OCI-LY3 (cell line): Measurements from ENCODE around the gene GDF11.

Experiments
- H2AFZ ChIP-seq: fragments of 200-600, 300-600 bp; shearing (Covaris generic); 2 replicates; pipeline ENCODE4 v1.6.0; 2014; ENCODE audit warnings: antibody characterized with exemption, low read depth, low read length
- H3K27ac ChIP-seq: fragments of 200-600, 300-600 bp; sonication (generic); 2 replicates; pipeline ENCODE4 v1.5.1; 2014; ENCODE audit warnings: mild to moderate bottlenecking, low read length, moderate library complexity, mixed read lengths
- H3K27me3 ChIP-seq: fragments of 200-600, 300-600 bp; sonication (generic); 2 replicates; pipeline ENCODE4 v1.6.1; 2014; ENCODE audit warnings: low read depth, low read length, mixed read lengths
- H3K36me3 ChIP-seq: fragments of 200-600, 300-600 bp; sonication (generic); replicated peaks from 2 replicates; pipeline ENCODE3; 2014; ENCODE audit warnings: low read depth, low read length, mixed read lengths
- H3K4me1 ChIP-seq: fragments of 300-600, 200-600 bp; sonication (generic); 2 replicates; pipeline ENCODE4 v1.6.1; 2014; ENCODE audit warnings: low read length, mixed read lengths
- H3K4me2 ChIP-seq: fragments of 200-600, 300-600 bp; sonication (generic); 2 replicates; pipeline ENCODE4 v1.6.1; 2014; ENCODE audit warnings: low read length, mixed read lengths
- H3K4me3 ChIP-seq: fragments of 300-600, 200-600 bp; sonication (generic); 2 replicates; pipeline ENCODE4 v1.5.1; 2014; ENCODE audit warnings: antibody characterized with exemption, mild to moderate bottlenecking, low read length, moderate library complexity
- H3K79me2 ChIP-seq: fragments of 300-600, 200-600 bp; shearing (Covaris generic); 2 replicates; pipeline ENCODE4 v1.6.1; 2014; ENCODE audit warnings: mild to moderate bottlenecking, low read length, mixed read lengths
- H3K9ac ChIP-seq: fragments of 300-600, 200-600 bp; shearing (Covaris generic); 2 replicates; pipeline ENCODE4 v1.6.0; 2014; ENCODE audit warnings: mild to moderate bottlenecking, low read length, moderate library complexity
- H3K9me3 ChIP-seq: fragments of 200-600, 300-600 bp; shearing (Covaris generic); 2 replicates; pipeline ENCODE4 v1.6.1; 2014; ENCODE audit warnings: low read length, mixed read lengths; ENCODE audit not compliant: insufficient read depth
- H4K20me1 ChIP-seq: fragments of 200-600, 300-600 bp; sonication (generic); 2 replicates; pipeline ENCODE4 v1.6.1; 2016; ENCODE audit warnings: low read length, mixed read lengths; ENCODE audit not compliant: insufficient read depth
- CTCF ChIP-seq: fragments of 200-600, 300-600 bp; sonication (generic); IDR thresholded peaks from 2 replicates; pipeline ENCODE4 v1.5.1; 2014; ENCODE audit warnings: antibody characterized with exemption, low read length, low read depth
- EZH2phosphoT487 ChIP-seq: fragments of 200-600 bp; shearing (Covaris generic); IDR thresholded peaks from 2 replicates; pipeline ENCODE4 v1.6.1; 2018; ENCODE audit warnings: antibody characterized with exemption, mixed run types, low read depth

GDF11 gene

GRCh38 chr12:55715833-55716581 lies 26.9 kb upstream of the GDF11 start, which contains the start of gene BLOC1S1:
Gene BLOC1S1, plus strand, starts transcription at chr12:55716046. Its CDS starts 6 bp downstream, at chr12:55716052.
- no peaks in the 10 kb centered on the region for H4K20me1 ChIP-seq
- TF ChIP-seq CTCF (no peak), EZH2phosphoT487 (no peak)
- peak within 1 kb of the TSS; percentile 74 for H3K27ac ChIP-seq
- peaks cover 7% of the 10 kb centered on the region; the same call in 1 of the 2 replicates for H3K79me2 ChIP-seq
- H3K4me2 ChIP-seq, result peak within 1 kb of the TSS; percentile 90
- no peaks in the 10 kb centered on the region for H3K36me3 ChIP-seq
- H3K27me3 ChIP-seq, result peaks cover 5% of the 10 kb centered on the region; the same call in 1 of the 2 replicates
- H2AFZ ChIP-seq, result peak within 1 kb of the TSS; percentile 99
- peak within 1 kb of the TSS; percentile 86 for H3K9ac ChIP-seq
- peaks cover 15% of the 10 kb centered on the region for H3K4me1 ChIP-seq
- H3K4me3 ChIP-seq, result peak within 1 kb of the TSS; percentile 91
- H3K9me3 ChIP-seq, result no peaks in the 10 kb centered on the region

GRCh38 chr12:55716582-55716957 lies 26.4 kb upstream of the GDF11 start:
- H3K4me3 ChIP-seq, result peak overlapping the region; percentile 91
- H4K20me1 ChIP-seq, result no peaks in the 10 kb centered on the region
- no peak for TF ChIP-seq CTCF
- no peak for TF ChIP-seq EZH2phosphoT487
- peak overlapping the region; percentile 86 for H3K9ac ChIP-seq
- H3K9me3 ChIP-seq, result no peaks in the 10 kb centered on the region
- peak overlapping the region; percentile 99 for H2AFZ ChIP-seq
- peaks cover 7% of the 10 kb centered on the region; the same call in 1 of the 2 replicates for H3K79me2 ChIP-seq
- peak overlapping the region; percentile 74 for H3K27ac ChIP-seq
- peak overlapping the region; percentile 90 for H3K4me2 ChIP-seq
- peaks cover 15% of the 10 kb centered on the region for H3K4me1 ChIP-seq
- H3K27me3 ChIP-seq, result peaks cover 4% of the 10 kb centered on the region; the same call in 1 of the 2 replicates
- no peaks in the 10 kb centered on the region for H3K36me3 ChIP-seq

GRCh38 chr12:55717011-55718007 lies 25.6 kb upstream of the GDF11 start:
- H3K79me2 ChIP-seq, result peaks cover 7% of the 10 kb centered on the region; the same call in 1 of the 2 replicates
- H3K27ac ChIP-seq, result no peak overlapping the region
- no peaks in the 10 kb centered on the region for H3K27me3 ChIP-seq
- TF ChIP-seq CTCF (no peak), EZH2phosphoT487 (no peak)
- H3K9ac ChIP-seq, result peak overlapping the region; percentile 86
- H3K4me2 ChIP-seq, result peak overlapping the region; percentile 90
- H4K20me1 ChIP-seq, result no peaks in the 10 kb centered on the region
- H3K4me1 ChIP-seq, result peaks cover 15% of the 10 kb centered on the region
- H3K36me3 ChIP-seq, result no peaks in the 10 kb centered on the region
- H3K4me3 ChIP-seq, result peak overlapping the region; percentile 91
- H3K9me3 ChIP-seq, result no peaks in the 10 kb centered on the region
- no peak overlapping the region for H2AFZ ChIP-seq
